GM06990 (cell line): ENCODE results near the gene STMN1.
A peak's percentile ranks its signal among the peaks of the same experiment; 100 is the strongest.

Source experiments
- DNase-seq: peaks from one replicate; pipeline ENCODE4 v3.0.0-alpha.2; 2011; ENCODE audit not compliant: insufficient read length; ENCODE audit errors: extremely low read depth
- H3K27me3 ChIP-seq: replicated peaks from 2 replicates; pipeline ENCODE4 v1.6.0; 2011; ENCODE audit warnings: low read length; ENCODE audit not compliant: control insufficient read depth, insufficient read depth
- H3K36me3 ChIP-seq: 2 replicates; pipeline ENCODE4 v1.5.1; 2011; ENCODE audit warnings: low read length; ENCODE audit not compliant: control insufficient read depth, insufficient read depth
- H3K4me3 ChIP-seq: replicated peaks from 2 replicates; pipeline ENCODE4 v1.5.1; 2011; ENCODE audit warnings: low read depth, mild to moderate bottlenecking, control low read depth, low read length
- TF ChIP-seq, protein P1 (sequence below): IDR thresholded peaks from 2 replicates; pipeline ENCODE4 v1.5.1; 2011; ENCODE audit warnings: low read length, control low read depth, mild to moderate bottlenecking, inconsistent platforms; ENCODE audit not compliant: insufficient read depth, poor library complexity, severe bottlenecking

The STMN1 gene

GRCh38 chr1:25878690-25879089, 27.5 kb downstream of the STMN1 start:
- Histone ChIP-seq H3K36me3 (no peaks in the 10 kb centered on the region), H3K27me3 (no peaks in the 10 kb centered on the region; the same call in 1 of the 2 replicates), H3K4me3 (no peak overlapping the region)
- TF ChIP-seq, protein P1, sequence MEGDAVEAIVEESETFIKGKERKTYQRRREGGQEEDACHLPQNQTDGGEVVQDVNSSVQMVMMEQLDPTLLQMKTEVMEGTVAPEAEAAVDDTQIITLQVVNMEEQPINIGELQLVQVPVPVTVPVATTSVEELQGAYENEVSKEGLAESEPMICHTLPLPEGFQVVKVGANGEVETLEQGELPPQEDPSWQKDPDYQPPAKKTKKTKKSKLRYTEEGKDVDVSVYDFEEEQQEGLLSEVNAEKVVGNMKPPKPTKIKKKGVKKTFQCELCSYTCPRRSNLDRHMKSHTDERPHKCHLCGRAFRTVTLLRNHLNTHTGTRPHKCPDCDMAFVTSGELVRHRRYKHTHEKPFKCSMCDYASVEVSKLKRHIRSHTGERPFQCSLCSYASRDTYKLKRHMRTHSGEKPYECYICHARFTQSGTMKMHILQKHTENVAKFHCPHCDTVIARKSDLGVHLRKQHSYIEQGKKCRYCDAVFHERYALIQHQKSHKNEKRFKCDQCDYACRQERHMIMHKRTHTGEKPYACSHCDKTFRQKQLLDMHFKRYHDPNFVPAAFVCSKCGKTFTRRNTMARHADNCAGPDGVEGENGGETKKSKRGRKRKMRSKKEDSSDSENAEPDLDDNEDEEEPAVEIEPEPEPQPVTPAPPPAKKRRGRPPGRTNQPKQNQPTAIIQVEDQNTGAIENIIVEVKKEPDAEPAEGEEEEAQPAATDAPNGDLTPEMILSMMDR: no peak
- DNase-seq: no peak

DNA sequence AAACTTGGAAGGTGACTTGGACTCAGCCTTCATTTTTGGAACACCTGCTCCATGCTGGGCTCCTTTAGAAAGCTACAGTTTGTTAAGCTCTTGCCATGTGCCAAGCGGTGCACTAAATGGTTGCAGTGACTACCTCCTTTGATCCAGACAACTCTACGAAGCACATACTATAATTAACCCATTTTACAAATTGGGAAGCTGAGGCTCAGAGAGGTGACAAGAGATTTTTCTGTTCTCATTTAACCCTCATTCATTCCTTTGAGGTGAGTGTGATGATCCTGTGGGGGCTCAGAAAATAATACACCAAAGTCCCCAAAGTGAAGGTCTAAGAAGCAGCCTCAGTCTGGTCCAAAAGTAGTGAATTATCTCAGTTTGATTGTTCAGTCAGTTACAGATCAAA, 29.1 kb downstream of the STMN1 start:
- DNase-seq: no peak
- Histone ChIP-seq H3K36me3 (no peaks in the 10 kb centered on the region), H3K27me3 (no peaks in the 10 kb centered on the region; the same call in 1 of the 2 replicates), H3K4me3 (no peak overlapping the region)
- TF ChIP-seq, protein P1: no peak

- Histone ChIP-seq H3K4me3 (no peak overlapping the region), H3K27me3 (no peaks in the 10 kb centered on the region; the same call in 1 of the 2 replicates)
- TF ChIP-seq, protein P1: no peak
These were observed 29.5 kb downstream of the STMN1 start for GRCh38 chr1:25876693-25877077.

DNA sequence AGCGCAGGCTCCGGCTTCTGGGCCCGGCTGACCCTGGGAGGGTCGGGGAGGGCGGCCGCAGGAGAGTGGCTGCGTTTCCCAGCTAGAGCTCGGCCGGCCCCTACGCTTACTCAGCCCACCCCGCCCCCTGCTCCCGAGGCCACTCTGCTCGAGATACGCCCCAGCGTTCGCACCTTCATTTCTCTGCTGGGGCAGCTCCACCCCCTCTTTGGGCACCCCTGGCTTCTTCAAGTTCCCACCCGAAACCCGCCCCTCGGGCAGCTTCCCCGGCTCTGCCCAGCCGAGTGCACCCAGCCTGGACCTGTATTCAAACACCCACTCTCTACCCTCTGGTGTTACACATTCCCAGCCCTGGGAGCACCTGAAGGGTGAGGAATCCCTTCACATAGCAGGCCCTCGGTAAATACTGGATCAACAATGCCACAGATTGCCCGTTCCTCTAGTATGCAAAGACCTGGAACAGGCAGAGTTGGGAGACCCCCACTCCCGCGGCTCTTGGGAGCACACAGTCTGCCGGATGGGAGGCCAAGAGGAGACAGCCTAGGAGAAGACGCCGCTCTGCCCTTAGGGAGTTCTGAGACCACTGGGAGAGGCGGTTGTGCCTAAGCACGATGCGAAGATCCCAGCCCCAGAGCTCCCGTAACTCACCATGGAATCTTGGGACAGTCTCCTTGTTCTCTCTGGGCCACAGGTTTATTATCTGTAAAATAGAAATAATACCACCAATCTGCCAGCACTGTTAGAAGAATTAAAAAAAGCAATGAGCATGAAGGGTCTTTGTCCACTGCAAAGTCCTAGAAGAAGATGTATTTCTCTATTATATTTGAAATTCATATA, 30.1 kb downstream of the STMN1 start:
- Histone ChIP-seq H3K36me3 (no peaks in the 10 kb centered on the region), H3K27me3 (no peaks in the 10 kb centered on the region; the same call in 1 of the 2 replicates), H3K4me3 (peak overlapping the region; percentile 72)
- DNase-seq: no peak
- TF ChIP-seq, protein P1: no peak

More at GRCh38 chr1:25876693-25877077, 29.5 kb downstream of the STMN1 start:
- H3K36me3 ChIP-seq: no peaks in the 10 kb centered on the region
- no peak for DNase-seq

GRCh38 chr1:25875154-25875855, 30.9 kb downstream of the STMN1 start, which contains the start of gene PAQR7:
TSS of gene PAQR7 (minus strand) at chr1:25875708. CDS start at chr1:25863839, 11,869 bp downstream.
- Histone ChIP-seq H3K27me3 (no peaks in the 10 kb centered on the region; the same call in 1 of the 2 replicates), H3K4me3 (peak within 1 kb of the TSS; percentile 72), H3K36me3 (no peaks in the 10 kb centered on the region; the same call in 1 of the 2 replicates)
- TF ChIP-seq, protein P1: peak; percentile 37
- DNase-seq: peak; percentile 82
